ENCODE measurements around the gene EHMT1.
A peak's percentile ranks its signal among the peaks of the same experiment; 100 is the strongest.

EHMT1 gene

DNA sequence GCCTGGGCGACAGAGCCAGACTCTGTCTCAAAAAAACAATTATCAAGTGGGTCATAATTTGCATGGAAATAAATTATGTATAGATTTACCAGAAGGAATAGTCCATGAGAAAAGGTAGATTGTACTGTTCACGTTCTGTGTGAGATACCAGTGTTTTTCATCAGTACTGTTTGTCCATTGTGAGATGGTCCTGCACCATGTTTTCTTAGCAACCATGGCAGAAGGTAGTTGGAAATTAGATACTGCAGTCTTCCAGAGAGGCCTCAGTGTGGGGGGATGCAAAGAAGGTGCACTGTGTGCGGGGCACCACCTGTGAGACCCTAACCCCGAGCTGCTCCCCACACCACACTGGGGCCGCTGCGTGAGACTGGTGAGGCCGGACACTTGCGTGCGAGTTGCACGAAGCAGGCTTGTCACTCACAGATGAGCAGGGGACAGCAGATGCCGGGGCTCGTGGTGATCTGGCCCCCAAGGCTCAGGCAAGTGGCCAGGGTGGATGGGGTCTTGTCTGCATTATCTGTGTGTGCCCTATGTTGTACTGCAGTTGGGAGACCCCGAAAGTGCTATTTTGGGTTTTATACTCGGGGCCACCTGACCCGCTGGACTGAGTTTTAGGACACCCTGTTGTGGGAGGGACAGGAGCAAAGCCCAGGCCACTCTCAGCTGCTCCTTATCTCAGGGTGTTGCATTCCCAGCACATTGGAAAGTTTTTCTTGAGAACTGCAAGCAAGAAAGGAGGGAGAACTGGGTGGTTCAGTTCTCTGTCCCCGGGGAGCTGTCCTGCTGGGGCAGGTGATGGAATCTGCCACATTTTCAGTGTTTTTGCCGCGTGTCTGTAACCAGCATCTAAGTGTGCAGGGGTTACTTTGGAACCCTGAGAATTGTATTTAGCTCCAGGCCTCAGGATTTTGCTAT lies 61.9 kb downstream of the EHMT1 start:
- CTCF ChIA-PET, result interaction anchor here (1.2 kb wide), 1 partner anchor 8 kb away, joined by 3 read pairs; no protein-coding TSS in a partner anchor
- no peak for DNase-seq (ENCODE audit: low spot score)
- TF ChIP-seq, protein P1, sequence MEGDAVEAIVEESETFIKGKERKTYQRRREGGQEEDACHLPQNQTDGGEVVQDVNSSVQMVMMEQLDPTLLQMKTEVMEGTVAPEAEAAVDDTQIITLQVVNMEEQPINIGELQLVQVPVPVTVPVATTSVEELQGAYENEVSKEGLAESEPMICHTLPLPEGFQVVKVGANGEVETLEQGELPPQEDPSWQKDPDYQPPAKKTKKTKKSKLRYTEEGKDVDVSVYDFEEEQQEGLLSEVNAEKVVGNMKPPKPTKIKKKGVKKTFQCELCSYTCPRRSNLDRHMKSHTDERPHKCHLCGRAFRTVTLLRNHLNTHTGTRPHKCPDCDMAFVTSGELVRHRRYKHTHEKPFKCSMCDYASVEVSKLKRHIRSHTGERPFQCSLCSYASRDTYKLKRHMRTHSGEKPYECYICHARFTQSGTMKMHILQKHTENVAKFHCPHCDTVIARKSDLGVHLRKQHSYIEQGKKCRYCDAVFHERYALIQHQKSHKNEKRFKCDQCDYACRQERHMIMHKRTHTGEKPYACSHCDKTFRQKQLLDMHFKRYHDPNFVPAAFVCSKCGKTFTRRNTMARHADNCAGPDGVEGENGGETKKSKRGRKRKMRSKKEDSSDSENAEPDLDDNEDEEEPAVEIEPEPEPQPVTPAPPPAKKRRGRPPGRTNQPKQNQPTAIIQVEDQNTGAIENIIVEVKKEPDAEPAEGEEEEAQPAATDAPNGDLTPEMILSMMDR (conservative IDR thresholded peaks at IDR 0.05; ENCODE audit: low read depth), result no peak
- peak overlapping the region; percentile 10 for H3K27ac ChIP-seq
- POLR2A ChIA-PET (ENCODE audit: low non-redundant PET), result no interaction called here

DNA sequence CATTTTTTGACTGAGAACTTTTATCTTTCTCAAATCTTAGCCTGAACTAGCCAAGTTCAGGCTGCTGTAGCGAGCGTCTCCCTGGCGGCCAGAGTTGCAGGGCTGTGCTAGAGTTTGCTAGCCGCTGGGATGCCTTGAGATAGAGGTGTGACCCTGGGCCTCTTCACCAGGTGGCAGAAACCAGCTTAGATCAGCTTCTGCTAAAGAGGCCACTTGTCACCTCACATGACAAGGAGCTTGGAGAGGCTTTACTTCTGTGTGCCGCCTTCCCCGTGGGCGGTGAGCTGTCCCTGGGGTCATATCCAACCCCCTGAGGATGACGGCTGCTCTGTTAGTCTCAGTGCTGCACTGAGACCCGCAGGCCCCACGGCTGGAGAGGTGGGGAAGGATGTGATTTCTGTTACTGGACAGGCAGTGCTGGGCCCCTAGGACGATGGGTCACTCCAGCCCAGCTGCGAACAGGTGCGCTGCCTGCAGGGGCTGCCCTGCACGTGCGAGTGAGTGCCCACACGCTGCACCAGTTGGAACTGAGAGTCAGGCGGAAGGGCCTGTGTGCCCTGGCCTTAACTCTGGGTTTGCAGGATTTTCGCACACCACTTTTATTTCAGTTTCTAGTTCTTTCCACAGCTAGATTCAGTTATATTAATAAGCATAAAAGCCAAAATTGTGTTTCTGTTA lies 63.8 kb downstream of the EHMT1 start:
- TF ChIP-seq, protein P1 (conservative IDR thresholded peaks at IDR 0.05; ENCODE audit: low read depth), result no peak
- ChIA-PET CTCF (interaction anchor here (0.9 kb wide), 1 partner anchor 9 kb away, joined by 4 read pairs; no protein-coding TSS in a partner anchor), POLR2A (ENCODE audit: low non-redundant PET) (no interaction called here)
- no peak for DNase-seq (ENCODE audit: low spot score)
- H3K27ac ChIP-seq, result 0 out of 2 replicates have a peak overlapping the region, but pooled peaks have one; percentile 1

DNA sequence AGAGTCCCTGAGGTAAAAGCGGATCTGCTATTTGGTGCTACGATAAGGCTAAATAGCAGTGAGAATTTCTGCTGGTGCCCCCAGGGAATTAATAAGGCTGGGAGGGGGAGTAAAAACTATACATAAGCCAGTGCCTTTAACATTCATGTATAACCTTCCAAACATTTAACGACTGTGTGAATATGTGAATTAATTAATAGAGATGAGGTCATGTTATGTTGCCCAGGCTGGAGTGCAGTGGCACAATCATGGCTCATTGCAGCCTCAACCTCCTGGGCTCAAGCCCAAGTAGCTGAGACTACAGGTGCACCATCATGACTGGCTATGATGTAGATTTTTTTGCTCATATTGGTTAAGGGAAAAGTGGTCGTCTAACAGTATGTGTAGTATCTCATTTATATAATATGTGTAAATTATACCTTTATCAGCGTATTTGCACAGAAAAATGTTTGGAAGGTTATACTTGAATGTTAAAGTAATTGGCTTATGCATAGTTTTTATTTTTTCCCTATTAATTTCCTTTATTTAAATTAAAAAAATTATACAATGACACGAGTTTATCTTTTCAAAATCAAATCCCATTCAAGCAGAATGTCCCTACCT lies 64.6 kb downstream of the EHMT1 start:
- DNase-seq (ENCODE audit: low spot score), result no peak
- no peak overlapping the region for H3K27ac ChIP-seq
- POLR2A ChIA-PET (ENCODE audit: low non-redundant PET), result no interaction called here

DNA sequence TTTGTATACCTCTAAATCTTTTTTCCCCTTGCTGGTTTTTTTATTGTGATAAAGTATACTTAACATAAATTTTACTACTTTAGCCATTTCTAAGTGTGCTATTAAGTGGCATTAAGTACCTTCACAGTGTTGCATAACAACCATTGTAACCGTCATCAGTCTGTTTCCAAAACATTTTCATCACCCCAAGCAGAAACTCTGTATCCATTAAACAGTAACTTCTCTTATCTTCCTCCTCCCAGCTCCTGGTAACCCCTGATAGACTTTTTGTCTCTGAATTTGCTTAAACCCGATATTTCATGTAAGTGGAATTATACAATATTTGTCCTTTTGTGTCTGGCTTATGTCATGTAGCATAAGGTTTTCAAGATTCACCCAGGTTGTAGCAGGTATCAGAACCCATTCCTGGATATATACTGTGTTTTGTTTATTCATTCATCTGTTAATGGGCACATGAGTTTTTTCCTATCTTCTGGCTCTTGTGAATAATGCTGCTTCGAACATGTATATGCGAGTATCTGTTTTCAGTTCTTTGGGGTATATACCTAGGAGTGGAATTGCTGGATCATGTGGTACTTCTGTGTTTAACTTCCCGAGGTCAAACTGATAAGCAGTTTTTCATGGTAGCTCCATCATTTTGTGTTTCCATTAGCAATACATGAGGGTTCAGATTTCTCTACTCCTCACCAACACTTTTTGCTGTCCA lies 66.4 kb downstream of the EHMT1 start:
- CTCF ChIA-PET, result interaction anchor here (0.9 kb wide), 1 partner anchor 12 kb away, joined by 4 read pairs; no protein-coding TSS in a partner anchor
- H3K27ac ChIP-seq, result no peak overlapping the region
- POLR2A ChIA-PET (ENCODE audit: low non-redundant PET), result no interaction called here
- DNase-seq (ENCODE audit: low spot score), result no peak
- TF ChIP-seq, protein P1 (conservative IDR thresholded peaks at IDR 0.05; ENCODE audit: low read depth), result no peak

More for the DNA sequence above, 64.6 kb downstream of the EHMT1 start:
- CTCF ChIA-PET, result interaction anchor here (0.9 kb wide), 1 partner anchor 10 kb away, joined by 4 read pairs; no protein-coding TSS in a partner anchor
- TF ChIP-seq, protein P1 (conservative IDR thresholded peaks at IDR 0.05; ENCODE audit: low read depth), result no peak

DNA sequence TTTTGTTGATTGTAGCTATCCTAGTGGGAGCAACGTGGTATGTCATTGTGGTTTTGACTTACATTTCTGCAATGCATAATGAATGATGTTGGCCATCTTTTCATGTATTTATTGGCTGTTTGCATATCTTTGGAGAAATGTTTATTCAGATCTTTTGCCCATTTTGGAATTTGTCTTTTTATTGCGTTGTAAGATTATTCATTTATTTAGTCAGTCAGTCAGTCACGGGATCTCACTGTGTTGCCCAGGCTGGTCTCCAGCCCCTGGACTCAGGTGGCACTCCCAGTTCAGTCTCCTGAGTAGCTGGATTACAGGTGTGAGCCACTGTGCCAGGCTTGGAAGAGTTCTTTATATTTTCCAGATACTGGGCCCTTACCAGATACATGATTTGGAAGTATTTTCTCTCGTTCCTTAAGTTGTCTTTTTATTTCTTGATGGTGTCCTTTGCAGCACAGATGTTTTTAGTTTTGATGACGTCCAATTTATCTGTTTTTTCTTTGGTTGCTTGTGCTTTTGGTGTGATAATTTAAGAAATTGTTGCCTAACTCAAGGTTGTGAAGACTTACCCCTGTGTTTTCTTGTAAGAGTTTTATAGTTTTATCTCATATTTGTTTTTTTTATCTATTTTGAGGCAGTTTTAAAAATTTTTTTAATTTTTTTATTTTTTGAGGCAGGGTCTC lies 67.1 kb downstream of the EHMT1 start:
- no peak for DNase-seq (ENCODE audit: low spot score)
- TF ChIP-seq, protein P1 (conservative IDR thresholded peaks at IDR 0.05; ENCODE audit: low read depth), result no peak
- CTCF ChIA-PET, result interaction anchor here (0.9 to 1.5 kb wide), 2 partner anchors 13 kb away, joined by 4 read pairs; no protein-coding TSS in a partner anchor
- POLR2A ChIA-PET (ENCODE audit: low non-redundant PET), result no interaction called here
- no peak overlapping the region for H3K27ac ChIP-seq

All from RWPE1 (cell line).